Measurements from ENCODE around the gene PDE1C.

DNA sequence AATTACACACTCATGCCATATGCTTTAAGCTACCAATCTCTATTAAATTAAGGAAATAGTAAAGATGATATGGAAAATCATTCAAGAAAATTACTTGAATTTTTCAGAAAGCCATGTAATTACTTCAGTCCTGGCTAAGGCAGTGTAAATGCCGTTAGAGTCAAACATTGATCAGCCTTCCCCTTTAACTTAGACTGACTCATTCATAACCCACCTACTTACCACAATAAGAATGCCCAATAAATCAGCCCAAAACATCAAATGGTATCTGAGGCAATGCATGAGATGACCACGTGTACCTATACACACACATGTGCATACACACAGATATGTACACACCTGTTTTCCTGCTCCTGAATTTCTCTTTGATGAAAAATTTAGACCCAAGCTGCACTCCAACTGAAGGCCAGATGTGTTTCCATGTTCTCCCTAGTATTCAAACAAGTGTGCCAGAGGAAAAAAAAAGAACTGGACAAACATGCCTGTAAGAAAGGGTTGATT lies 30.2 kb upstream of the PDE1C start:
- TF ChIP-seq EP300 (IDR thresholded peaks at IDR 0.05) (no peak), POLR2A (IDR thresholded peaks at IDR 0.05) (no peak)
- TF ChIP-seq, protein P1, sequence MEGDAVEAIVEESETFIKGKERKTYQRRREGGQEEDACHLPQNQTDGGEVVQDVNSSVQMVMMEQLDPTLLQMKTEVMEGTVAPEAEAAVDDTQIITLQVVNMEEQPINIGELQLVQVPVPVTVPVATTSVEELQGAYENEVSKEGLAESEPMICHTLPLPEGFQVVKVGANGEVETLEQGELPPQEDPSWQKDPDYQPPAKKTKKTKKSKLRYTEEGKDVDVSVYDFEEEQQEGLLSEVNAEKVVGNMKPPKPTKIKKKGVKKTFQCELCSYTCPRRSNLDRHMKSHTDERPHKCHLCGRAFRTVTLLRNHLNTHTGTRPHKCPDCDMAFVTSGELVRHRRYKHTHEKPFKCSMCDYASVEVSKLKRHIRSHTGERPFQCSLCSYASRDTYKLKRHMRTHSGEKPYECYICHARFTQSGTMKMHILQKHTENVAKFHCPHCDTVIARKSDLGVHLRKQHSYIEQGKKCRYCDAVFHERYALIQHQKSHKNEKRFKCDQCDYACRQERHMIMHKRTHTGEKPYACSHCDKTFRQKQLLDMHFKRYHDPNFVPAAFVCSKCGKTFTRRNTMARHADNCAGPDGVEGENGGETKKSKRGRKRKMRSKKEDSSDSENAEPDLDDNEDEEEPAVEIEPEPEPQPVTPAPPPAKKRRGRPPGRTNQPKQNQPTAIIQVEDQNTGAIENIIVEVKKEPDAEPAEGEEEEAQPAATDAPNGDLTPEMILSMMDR (IDR thresholded peaks at IDR 0.05), result no peak

All from ovary (tissue), 3 donors.